DMS153 (cell line): ENCODE measurements around the gene TGOLN2.

Experiments used
- DNase-seq: peaks from one replicate; lab custom pipeline; 2025; lab: John Stamatoyannopoulos, UW

The TGOLN2 gene

DNA sequence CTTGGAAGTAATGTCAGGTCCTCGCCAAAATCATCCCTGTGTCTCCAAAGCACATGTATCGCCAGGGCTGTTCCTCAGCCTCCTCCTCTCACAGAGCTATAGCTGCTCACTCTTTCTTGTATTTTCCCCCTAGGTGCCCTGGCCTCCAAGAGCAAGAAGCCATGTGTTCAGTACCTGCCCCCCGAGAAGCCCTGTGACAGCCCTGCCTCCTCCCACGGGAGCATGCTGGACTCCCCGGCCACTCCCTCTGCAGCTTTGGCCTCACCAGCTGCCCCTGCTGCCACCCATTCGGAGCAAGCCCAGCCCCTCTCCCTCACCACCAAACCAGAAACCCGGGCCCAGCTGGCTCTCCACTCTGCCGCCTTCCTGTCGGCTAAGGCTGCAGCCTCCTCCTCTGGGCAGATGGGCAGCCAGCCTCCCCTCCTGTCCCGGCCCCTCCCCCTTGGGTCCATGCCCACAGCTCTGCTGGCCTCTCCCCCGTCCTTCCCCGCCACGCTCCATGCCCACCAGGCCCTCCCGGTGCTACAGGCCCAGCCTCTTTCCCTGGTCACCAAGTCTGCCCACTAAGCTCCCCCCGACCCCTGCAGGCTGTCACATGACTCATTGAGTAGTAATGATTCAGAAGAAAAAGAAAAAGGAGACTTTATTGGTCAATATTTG is 18.8 kb downstream of the TGOLN2 start:
- DNase-seq = peak; percentile 40

DNA sequence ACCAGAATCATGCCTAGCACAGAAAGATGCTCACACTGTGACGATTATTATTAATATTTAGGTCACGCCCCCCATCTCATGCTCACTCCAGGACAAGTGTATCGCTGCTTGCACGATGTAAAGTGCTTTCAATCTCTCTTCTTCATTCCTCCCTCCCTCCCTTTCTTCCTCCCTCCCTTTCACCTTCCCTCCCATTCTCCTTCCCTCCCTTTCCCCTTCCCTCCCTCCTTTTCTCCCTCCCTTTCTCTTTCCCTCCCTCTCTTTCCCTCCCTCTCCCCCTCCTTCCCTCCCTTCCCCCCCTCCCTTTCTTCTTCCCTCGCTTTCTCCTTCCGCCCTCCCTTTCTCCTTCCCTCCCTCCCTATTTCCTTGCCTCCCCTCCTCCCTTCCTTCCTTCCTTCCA is 19.6 kb downstream of the TGOLN2 start:
- no peak for DNase-seq

DNA sequence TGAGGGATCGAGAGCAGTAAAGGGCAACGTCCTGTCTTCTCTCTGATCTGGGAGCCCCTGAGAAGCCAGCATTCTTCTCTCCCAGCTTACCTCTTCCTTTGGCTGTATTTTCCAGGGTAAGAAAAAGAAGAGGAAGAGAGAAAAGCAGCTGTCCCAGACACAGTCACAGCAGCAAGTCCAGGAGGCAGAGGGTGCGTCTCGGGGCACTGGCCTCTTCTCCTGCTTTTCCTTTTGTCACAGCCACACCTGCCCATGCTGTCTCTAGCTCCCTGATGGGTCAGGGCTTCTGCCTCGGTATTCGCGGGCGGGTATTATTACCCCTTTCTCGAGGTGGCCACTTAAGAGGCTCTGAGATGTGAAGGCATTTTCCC is 20.3 kb downstream of the TGOLN2 start:
- no peak for DNase-seq

DNA sequence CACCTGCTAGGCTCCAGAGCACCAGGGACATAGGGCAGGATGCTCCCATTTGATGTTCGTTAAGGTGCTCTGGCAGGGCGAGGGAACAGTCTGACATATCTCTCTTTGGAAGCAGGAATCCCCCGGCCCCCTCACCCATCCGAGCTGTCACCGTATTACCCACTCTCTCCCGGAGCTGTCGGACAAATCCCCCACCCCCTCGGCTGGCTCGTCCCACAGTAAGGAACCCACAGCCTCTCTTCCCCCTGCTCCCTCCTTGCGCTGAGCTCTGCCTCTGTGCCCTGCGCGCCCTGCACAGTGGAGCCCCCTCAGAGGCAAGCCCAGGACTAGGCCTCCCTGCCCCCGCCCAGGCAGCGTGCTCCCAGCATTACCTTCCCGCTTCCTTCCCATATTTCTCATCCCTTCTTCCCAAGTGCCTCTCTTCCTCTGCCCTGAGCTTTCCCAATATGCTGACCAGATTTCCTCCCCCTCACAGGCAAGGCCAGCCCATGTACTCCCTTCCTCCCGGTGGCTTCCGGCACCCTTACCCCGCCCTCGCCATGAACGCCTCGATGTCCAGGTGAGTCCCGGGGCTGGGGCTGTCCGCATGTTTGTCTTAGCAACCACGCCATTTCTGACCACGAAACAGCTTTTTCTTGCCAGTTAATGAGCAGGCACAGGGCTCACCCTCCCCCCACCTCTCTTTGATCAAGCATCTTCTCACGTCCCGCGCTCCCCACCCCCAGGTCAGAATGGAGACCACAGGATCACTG is 23.8 kb downstream of the TGOLN2 start:
- no peak for DNase-seq

DNA sequence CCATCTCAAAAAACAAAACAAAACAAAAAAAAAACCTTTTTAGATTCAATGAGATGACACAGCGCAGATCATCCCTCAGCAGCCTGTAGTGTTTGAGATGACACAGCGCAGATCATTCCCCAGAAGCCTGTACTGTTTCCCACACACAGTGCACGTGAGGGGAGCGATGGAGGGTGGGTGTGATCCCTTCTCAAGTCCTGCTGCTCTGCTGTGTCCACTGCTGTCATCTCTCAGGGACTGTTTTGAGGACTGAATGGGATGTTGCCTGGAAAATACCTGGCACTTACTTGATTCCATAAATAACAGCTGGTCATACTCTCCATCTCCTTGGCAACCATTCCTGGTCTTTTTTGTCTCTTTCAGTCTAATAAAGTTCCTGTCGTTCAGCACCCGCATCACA is 25.7 kb downstream of the TGOLN2 start:
- no peak for DNase-seq

DNA sequence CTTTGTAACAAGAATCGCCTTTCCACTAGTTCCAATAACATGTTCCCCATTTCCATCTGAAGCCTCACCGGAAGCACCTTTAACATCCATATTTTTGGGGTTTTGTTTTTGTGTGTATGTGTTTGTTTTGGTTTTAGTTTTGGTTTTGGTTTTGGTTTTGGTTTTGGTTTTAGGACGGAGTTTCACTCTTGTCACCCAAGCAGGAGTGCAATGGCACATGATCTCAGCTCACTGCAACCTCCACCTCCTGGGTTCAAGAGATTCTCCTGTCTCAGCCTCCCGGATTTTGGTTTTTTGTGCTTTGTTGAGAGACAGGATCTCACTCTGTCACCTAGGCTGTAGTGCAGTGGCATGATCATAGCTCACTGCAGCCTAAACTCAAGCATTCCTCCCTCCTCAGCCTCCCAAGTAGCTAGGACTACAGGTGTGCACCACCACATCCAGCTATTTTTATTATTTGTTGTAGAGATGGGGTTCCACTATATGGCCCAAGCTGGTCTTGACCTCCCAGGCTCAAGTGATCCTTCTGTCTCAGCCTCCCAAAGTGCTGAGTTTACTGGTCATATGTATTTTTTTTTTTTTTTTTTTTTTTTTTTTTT is 36.3 kb downstream of the TGOLN2 start:
- no peak for DNase-seq

DNA sequence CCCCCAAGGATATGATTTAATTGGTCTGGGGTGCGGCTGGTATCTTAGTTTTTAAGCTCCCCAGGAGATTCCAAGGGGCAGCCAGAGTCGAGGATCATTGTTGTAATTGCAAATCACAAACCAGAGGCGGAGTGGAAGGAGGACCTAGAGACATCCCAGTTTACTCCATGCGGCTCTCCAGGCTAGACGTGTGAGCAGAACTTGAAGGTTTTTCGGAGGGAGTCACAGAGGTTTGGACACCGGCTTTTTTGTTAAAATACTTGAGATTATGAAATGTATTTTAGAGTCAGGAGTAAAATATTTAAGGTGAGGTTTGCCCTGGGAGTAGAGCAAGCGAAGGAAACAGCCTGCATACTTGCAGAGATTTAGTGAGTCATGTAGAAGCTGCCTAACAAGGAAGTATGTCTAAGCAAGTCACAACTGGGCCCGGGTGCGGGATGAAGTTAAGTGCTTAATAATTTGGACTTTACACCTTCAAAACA is 39.5 kb downstream of the TGOLN2 start:
- DNase-seq = no peak

DNA sequence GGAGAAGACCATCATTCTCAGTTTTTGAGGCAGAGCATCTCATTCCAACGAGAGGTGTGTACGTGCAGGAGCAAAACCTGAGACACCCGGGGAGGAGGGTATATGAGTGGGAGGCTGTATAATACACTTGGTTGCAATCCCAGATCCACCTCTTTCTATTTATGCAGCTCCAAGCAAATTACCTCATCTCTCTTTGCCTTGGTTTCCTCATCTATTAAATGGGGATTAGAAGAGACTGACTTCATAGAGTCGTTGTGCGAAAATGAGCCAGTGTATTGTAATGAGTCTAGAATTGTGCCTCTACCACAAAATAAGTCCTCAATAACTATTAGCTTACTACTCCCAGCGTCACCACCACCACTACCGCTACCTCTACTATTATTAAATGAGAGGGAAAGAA is 40.1 kb downstream of the TGOLN2 start:
- DNase-seq = no peak

DNA sequence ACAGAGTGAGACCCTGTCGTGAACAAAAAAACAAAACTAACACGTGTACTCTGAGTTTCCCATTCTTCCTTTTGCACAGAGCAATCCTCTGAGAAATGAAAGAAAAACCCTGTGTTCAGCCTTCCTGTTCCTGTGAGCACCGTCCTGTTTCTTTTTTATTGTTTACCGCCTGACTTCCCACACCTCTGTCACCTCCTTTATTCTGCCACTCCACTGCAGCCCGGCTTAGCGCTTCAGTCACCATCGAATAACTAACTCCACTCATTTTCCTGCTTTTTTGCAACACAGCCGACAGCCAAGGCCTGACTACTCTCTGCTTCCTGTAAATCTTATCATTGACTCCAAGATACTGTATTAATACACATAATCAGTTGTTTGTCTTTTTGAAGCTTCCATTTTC is 40.9 kb downstream of the TGOLN2 start:
- DNase-seq = no peak

DNA sequence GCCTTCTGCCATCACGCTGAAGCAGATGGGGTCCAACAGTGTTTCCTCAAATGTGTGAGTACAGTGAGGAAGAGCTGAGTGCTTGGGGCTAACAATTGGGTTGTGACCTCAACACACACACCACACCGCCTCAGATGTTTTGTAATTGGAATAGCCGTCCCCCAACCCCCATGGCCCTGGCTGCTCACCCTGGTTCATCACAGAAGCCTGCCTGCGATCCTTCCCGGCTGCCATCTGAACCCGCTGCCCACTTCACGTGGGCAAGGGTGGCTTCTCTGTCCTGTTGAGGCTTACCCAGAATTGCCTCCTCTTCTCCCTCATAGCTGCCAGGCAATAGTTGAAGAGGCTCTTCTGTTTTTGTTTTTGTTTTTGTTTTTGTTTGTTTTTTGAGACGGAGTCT is 44.1 kb downstream of the TGOLN2 start:
- DNase-seq = no peak

DNA sequence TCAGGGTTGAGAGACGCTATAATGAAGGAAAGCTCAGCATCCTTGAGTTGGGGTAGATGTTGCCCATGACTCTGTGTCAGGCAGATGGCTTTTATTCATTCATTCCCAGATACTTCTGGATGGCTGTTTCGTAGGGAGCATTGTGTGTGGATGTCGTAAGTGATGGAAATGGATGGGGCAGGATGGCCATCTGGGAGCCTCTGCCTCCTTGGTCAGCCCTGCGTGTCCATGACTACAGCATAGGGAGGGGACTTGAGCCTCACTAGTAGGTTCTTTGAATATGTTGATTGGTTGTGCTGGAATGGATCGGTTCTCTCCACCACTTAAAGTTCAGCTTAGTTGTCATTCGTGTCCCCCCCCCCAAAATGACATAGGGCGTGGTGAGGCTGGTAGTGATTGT is 44.9 kb downstream of the TGOLN2 start:
- DNase-seq = no peak

DNA sequence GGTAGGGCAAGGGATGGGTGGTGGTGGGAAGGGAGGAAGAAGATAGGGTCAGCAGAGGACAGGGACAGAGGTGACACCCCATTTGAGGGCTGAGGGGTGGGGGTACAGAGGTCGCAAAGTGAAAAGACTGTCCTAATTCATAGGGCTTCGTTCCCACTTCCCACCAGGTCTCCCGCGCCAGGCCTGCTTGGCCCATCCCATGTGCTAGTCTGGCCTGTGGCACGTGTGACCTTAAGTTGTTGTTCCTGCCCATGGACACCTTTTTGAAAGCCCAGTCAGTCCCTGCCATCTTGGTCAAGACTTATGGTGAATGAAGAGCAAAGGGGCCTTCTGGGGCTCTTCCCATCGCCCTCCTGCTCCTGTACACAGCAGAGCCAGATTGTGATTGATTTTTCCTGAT is 46.2 kb downstream of the TGOLN2 start:
- DNase-seq = no peak

DNA sequence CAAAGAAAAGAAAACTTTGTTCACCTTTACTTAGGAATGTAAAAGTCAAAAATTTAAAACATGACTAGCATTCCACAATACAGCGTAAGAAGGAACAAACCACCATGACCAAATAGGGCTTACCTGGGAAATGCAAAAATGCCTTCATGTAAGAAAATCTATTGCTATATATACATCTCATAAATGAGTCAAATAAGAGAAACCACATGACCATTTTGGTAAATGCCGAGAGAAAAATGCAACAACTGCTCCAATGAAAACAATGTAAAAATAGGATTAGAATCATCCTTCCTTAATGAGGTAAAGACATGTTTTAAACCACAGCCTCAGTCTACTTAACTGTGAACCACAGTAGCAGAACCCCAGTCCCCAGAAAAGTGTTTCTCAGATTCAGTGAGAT is 49.4 kb downstream of the TGOLN2 start:
- no peak for DNase-seq

DNA sequence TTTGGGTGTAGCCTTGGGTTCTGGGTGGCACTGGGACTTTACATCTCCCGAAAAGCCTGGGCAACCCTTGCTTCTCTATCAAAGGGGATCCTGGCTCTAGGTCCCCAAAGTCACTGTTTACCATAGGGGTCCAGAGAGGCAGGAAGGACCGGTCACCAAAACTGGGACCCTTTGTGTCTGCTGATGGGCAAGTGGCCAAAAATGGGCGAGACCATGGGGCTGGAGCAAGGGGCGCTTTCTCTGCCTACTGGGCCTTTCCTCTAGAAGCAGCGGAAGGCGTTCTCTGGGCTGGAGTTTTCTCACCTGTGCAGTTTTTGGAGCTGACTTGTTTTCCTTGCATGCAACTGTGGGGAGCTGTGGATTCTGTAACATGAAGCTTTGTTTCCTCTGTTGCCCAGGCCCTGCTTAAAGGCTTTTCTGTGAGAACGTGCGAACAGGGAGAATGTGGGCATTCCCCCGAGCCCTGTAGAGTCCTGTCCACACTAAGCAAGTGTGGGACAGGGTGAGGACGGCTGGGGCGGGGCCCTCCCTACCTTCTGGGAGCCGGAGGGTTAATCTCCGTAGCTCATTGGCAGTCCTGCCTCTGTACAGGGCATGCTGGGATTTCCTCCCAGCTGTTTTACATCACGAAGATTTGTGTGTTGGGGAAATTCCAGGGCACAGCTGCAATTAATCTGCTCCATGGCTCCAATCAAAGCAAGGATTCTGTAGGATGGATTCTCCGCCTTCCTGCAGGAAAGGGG is 50.2 kb downstream of the TGOLN2 start:
- DNase-seq = no peak

DNA sequence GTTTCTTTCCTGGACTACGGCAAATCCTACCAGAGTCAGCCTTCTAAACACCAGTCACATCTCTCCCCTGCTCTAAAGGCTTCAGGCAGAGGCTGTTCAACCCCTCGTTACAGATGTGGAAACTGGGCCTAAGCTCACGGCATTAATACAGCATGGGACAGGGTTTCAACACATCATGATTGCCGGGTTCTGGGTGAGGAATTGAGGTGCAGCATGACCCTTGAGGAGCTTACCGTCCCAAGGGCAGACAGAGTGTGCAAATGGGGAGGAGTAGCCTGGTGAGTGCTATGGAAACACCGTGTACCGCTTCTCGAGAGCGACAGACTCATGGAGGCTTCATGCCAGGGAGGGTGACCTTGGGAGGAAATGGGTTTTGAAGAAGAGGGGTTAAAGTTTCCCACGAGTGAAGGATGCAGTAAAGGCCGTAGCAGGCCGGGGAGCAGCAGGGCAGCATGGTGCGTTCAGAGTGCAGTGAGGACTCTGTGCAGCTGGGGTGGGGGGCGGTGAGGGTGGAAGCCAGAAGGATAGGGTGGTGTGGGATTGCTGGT is 51.1 kb downstream of the TGOLN2 start:
- DNase-seq = no peak

DNA sequence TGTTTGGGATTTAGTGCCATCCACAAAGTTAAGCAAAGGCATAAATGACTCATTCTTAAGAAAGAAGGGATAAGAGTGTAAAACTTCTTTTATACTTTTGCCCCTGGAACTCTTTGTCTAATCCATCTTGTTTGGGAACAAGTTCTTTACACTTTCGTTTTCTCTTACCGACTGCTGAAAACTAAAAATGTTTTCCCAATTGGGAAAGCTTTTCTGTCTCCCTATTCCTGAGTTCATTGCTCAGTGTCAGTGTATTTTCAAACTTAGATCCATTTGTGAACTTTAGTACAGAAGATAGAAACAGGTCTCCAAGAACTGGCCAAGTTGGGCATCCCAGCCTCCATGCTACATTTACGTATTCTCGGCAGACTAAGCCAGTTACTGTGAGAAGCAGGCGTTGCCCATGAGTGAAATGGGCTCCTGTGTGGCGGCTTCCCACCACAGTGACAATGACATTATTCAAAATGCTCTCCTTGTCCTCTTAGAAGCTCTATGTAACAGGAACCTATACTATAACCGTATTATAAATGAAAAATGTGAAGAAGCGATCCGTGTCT is 51.7 kb downstream of the TGOLN2 start:
- no peak for DNase-seq

DNA sequence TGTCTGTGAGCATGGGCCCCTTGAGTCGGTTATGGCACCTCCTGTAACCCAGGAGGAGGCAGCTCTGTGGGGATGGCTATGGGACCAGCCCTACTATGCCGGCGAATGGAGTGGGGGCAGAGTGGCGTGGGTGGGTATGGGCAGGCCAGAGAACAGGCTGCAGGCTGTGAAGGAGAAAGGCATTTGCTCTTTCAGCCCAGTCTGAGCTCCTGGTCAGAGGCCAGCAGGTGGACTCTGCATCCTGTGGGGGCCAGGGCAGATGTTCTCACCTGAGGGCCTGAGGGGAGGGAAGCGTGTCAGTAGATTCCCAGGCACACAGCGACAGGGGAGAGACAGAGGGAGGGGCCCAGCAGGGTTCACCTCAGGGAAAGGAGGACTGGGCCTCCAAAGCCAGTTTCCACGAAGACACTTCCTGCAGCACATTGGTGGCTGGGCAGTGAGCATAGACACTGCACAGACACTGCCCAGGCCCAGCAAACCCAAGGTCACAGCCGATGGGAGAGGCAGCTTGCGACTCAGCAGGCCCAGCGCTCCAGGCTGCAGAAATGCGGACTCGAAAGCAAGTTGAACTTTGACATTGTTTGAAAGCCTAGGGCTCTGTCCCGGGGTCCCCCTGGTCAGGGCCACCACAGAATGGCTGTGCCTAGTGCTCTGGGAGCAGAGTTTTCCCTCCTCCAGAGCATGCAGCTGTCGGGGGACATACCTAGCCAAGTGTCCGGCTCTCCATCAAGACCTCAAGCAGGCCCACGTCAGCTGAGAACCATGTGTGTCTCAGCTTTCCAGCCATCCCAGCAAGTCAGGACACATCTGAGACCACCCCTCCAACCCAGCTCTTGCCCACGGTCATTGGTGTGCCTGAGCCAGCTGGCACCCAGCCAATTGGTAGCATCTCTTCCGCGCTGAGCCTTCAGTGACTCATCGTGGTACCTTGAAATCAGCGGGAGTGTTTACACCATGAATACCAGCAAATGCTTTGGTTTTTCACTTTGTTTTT is 53.8 kb downstream of the TGOLN2 start:
- peak; percentile 16 for DNase-seq

DNA sequence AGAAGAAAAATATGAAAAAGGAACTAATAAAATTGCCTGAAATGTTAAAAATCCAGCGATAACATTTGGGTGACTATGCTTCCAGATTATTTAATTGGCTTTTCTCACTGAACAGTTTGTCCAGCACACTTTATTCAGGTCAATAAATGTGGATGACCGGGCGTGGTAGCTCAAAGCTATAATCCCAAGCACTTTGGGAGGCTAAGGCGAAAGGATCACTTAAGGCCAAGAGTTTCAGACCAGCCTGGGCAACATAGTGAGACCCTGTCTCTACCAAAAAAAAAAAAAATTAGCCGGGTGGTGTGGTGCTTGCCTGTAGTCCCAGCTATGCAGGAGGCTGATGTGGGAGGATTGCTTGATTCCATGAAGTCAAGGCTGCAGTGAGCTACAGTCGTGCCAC is 55.4 kb downstream of the TGOLN2 start:
- DNase-seq = no peak

DNA sequence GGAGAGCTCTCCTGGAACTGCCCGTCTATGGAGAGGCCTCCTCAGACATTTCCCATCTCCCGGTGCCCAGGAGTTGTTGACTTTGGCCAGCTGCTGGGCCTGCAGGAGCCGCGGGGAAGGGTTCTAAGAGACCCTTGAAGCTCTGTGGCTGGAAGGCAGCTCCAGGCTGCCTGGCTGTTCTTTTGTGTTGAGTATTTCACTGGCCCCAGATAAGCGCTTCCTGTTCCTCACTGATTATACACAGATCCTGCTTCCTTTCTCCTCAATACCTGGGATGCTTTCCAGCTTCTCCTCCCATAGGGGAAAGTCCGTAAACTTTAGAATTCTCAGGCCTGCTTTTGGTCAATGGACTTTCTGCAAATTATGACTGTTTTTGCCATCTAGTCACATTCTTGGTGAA is 57.8 kb downstream of the TGOLN2 start:
- no peak for DNase-seq
